ENCODE data around the gene CEACAM21. TPM values are rescaled to one million over a fixed set of nuclear protein-coding genes. Genes with fewer than 3 reads are reported as not detected.

Gene CEACAM21
- total RNA-seq, 1 experiment from 2014 or later, result not detected

DNA sequence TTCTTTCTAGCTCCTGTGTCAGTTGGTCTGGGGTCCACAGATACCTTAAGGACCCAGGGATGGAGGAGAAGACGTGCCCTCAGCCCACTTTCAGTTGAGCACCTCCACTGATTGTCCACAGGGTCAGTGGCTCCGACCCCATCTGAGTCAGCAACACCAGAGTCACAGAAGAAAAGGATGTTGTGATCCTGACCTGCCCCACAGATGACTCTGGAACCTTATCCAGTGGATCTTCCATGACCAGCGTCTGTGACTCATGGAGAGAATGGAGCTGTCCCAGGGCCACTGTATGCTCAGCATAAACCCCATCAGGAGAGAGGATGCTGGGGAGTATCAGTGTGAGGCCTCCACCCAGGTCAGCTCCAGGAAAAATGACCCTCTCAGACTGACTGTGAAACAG lies 28.9 kb downstream of the CEACAM21 start:
- Mint-ChIP-seq H3K9me3 (peaks cover 88 to 92% of the 10 kb centered on the region in 2 experiments), H3K4me3 (no peak overlapping the region), H3K36me3 (ENCODE audit: insufficient read depth in 1 of 3, low read depth in 3 of 3) (peaks cover 0 to 26% (median 8%) of the 10 kb centered on the region in 3 experiments; a peak in 4 of 7 replicates), H3K27ac (no peak overlapping the region), H3K27me3 (ENCODE audit: low read depth) (no peaks in the 10 kb centered on the region), H3K4me1 (no peaks in the 10 kb centered on the region)
- no peak for DNase-seq
- H3K4me2 ChIP-seq (ENCODE audit: insufficient read depth, insufficient read length, low read length), result no peak overlapping the region
- H4K91ac ChIP-seq (ENCODE audit: insufficient read length, low read depth, low read length), result no peak overlapping the region
- H4K8ac ChIP-seq (replicated peaks; ENCODE audit: insufficient read length, low read depth, low read length), result no peak overlapping the region
- H2BK120ac ChIP-seq (ENCODE audit: low read depth, low read length, poor library complexity, severe bottlenecking), result no peak overlapping the region
- H3K56ac ChIP-seq (ENCODE audit: insufficient read length, low read depth, low read length), result no peak overlapping the region
- H2BK12ac ChIP-seq (ENCODE audit: insufficient read length, low read depth, low read length), result no peak overlapping the region
- H3K27me3 ChIP-seq (ENCODE audit: insufficient read depth, low read length), result peaks cover 3% of the 10 kb centered on the region; the same call in 1 of the 2 replicates
- H2AFZ ChIP-seq (ENCODE audit: low read length), result no peak overlapping the region
- H2BK15ac ChIP-seq (ENCODE audit: low read depth, low read length), result no peak overlapping the region
- no peaks in the 10 kb centered on the region for H3K79me2 ChIP-seq (ENCODE audit: insufficient read depth, low read length)
- no peaks in the 10 kb centered on the region for H4K20me1 ChIP-seq (ENCODE audit: control insufficient read depth, insufficient read depth, insufficient read length)
- no peak overlapping the region for H3K14ac ChIP-seq (ENCODE audit: insufficient read depth, low read length)
- H3K9ac ChIP-seq (ENCODE audit: extremely low read depth, insufficient read length, low read length), result no peak overlapping the region
- H2AK5ac ChIP-seq (ENCODE audit: insufficient read length, low read length), result no peak overlapping the region
- no peaks in the 10 kb centered on the region for H3K79me1 ChIP-seq (ENCODE audit: insufficient read depth, low read depth, low read length, poor library complexity, severe bottlenecking)
- no CpG with 5 or more reads among the region's 3 CpGs for WGBS (ENCODE audit: extremely low coverage, insufficient read length, low lambda C conversion rate)
- no peak overlapping the region for H3K4ac ChIP-seq (ENCODE audit: low read depth, low read length)
- H3K18ac ChIP-seq (ENCODE audit: insufficient read length, low read depth, low read length), result no peak overlapping the region
- H2BK5ac ChIP-seq (ENCODE audit: insufficient read length, low read length), result no peak overlapping the region
- H3K27ac ChIP-seq (ENCODE audit: insufficient read length, low read depth, low read length), result no peak overlapping the region
- TF ChIP-seq, protein P1, sequence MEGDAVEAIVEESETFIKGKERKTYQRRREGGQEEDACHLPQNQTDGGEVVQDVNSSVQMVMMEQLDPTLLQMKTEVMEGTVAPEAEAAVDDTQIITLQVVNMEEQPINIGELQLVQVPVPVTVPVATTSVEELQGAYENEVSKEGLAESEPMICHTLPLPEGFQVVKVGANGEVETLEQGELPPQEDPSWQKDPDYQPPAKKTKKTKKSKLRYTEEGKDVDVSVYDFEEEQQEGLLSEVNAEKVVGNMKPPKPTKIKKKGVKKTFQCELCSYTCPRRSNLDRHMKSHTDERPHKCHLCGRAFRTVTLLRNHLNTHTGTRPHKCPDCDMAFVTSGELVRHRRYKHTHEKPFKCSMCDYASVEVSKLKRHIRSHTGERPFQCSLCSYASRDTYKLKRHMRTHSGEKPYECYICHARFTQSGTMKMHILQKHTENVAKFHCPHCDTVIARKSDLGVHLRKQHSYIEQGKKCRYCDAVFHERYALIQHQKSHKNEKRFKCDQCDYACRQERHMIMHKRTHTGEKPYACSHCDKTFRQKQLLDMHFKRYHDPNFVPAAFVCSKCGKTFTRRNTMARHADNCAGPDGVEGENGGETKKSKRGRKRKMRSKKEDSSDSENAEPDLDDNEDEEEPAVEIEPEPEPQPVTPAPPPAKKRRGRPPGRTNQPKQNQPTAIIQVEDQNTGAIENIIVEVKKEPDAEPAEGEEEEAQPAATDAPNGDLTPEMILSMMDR (conservative IDR thresholded peaks at IDR 0.05), result no peak
- H3K23me2 ChIP-seq (ENCODE audit: insufficient read length, low read depth, low read length, poor library complexity, severe bottlenecking), result no peaks in the 10 kb centered on the region
- H3K23ac ChIP-seq (ENCODE audit: insufficient read length, low read depth, low read length), result no peak overlapping the region
- peaks cover 33% of the 10 kb centered on the region for H3K9me3 ChIP-seq (ENCODE audit: control insufficient read depth, low read depth, low read length)
- no peak overlapping the region for H3T11ph ChIP-seq (ENCODE audit: low read length)
- no peak overlapping the region for H2BK20ac ChIP-seq (ENCODE audit: low read depth, low read length, poor library complexity, severe bottlenecking)
- H3K4me1 ChIP-seq (ENCODE audit: insufficient read depth, low read length), result no peaks in the 10 kb centered on the region
- no peak overlapping the region for H4K5ac ChIP-seq (ENCODE audit: insufficient read length, low read depth, low read length)
